ENCODE results near the gene RNF150.

The RNF150 gene

DNA sequence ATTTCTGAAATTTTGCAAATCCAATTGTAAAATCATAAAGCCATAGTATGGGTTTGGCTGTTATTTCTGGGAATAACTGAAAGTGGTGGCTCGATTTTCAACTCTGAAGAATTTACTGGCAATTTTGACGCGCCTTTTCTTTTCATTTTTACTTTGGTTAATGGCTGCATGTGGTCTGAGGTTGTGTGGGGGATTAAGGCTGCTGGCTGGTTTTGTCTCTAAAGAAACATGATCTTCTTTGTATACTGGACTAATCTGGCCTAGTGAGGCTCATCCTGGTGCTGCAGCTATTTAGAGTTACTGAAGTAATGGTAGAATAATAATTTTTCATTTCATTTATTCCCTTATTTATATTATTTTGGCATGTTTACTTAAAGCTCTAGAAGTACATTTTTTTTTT lies 164.0 kb downstream of the RNF150 start:
- DNase-seq = no peak

DNA sequence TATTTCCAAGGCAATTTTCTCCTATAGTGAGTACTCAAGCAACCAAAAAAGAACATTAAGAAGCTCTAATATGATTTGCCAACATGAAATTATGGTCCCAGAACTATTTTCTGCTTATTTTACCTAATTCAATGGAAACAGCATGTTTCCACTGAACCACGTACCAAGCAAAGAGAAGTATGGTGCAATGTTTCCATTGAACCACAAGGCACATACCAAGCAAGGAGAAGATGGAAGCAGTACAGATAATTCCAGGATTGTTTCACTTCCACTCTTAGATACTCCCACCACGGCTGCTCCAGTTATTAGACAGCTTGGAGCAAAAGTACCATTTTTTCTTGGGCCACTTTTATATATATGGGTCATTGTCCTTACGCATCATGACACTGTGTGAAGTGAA lies 164.9 kb downstream of the RNF150 start:
- DNase-seq = no peak

- DNase-seq = no peak
These were observed 169.4 kb downstream of the RNF150 start for GRCh38 chr4:140963883-140964282.

- no peak for DNase-seq
These were observed 177.6 kb downstream of the RNF150 start for GRCh38 chr4:140955641-140956040.

DNA sequence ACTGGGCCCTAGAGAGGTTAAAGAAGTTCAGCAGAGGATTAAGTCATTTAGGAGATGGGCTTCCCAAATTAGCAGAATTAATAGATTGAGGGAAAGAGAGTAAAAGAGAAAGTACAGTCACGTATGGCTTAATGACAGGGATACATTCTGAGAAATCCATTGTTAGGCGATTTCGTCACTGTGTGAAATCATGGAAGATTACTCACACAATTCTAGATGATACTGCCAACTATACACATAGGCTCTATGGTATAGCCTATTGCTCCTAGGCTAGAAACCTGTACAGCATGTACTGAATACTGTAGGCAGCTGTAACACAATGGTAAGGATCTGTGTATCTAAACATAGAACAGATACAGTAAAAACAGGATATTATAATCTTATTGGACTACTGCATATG lies 180.6 kb downstream of the RNF150 start:
- no peak for DNase-seq

- DNase-seq = no peak
These were observed 185.8 kb downstream of the RNF150 start for GRCh38 chr4:140947506-140947905.

GRCh38 chr4:140945106-140945505 lies 188.2 kb downstream of the RNF150 start:
- no peak for DNase-seq

- no peak for DNase-seq
These were observed 188.7 kb downstream of the RNF150 start for GRCh38 chr4:140944572-140944971.

GRCh38 chr4:140944199-140944515 lies 189.1 kb downstream of the RNF150 start:
- DNase-seq = no peak

GRCh38 chr4:140943486-140944198 lies 189.6 kb downstream of the RNF150 start:
- no peak for DNase-seq

GRCh38 chr4:140940589-140940988 lies 192.7 kb downstream of the RNF150 start:
- DNase-seq = no peak

GRCh38 chr4:140937866-140938265 lies 195.4 kb downstream of the RNF150 start:
- DNase-seq = no peak

DNA sequence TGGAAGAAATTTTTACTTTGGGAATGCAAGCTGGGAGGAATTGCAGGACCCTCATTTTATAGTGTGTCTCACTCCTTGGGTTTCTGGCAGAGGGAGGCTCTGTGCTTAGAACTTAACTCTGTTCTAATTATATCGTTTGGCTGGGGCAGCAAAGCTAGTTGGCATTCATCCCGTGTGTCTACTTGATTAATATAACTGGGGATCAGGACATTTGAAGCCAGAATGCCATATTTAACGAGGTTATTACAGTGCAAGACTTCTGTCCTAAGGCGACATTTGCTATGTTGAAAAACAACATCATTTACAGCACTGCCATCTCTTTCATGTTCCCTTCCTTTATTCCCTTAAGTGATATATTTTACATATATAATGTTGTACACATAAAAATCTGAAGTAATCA lies 198.0 kb downstream of the RNF150 start:
- no peak for DNase-seq

DNA sequence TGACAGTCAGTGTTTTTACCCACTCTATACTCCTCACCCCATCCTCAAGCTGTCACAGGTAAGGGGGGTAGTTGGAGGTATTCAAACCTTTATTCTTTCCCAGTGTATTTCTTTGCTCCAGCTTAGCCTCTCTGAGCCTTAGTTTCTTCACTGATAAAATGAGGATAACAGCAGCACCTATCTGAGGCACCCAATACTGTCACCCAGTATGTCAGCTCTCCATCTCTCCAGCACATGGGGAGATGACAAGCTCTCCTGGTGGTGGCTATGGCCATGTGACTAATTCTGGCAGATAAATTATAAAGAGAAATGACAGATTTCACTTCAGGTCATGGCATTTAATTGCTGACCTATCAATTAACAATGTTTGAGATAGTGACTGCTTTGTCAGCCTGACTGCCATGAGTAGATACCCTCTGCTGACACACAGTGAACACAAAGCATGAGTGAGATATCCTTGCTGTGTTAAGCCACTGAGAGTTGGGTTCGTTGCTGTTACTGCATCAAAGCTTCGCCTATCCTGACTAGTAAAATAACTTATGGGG lies 200.7 kb downstream of the RNF150 start:
- DNase-seq = no peak

- DNase-seq = no peak
These were observed 201.4 kb downstream of the RNF150 start for GRCh38 chr4:140931911-140932310.

DNA sequence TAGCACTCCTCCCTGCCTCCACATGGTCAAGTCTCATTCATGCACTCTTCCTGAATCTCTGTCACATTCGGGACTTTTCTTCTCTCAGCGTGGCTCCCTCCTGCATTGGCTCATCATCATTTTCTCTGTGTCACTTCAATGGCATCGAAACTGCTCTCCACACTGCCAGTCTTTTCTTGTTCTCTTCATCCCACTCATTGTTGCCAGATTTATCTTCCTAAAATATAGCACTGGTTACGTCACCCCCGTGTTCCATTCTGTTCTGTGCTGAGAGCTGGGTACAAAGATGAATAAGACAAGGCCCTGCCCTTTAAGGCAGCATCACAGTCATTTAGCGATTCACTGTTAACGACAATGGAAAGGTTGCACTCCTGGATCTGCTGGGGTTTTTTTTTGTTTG lies 202.7 kb downstream of the RNF150 start:
- no peak for DNase-seq

GRCh38 chr4:140930011-140930410 lies 203.3 kb downstream of the RNF150 start:
- no peak for DNase-seq

- no peak for DNase-seq
These were observed 204.4 kb downstream of the RNF150 start for GRCh38 chr4:140928880-140929279.

DNA sequence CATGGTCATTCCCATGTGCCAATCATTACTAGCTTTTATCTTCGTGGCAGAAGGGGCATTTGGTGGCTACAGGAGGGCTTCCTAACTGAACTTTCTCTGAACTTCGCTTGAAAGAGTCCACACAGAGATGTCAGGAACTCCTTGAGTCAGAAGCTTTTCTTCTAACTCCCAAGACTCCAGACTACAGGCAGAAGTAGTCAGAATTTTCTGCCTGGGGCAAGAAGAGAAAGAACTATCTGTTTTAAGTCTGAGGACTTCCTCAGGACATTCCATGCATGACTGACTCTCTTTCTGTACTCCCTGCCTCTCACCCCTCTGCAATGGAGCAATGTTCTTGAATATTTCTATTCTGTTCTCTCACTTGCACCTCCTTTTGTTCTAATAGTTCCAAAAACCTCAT lies 206.6 kb downstream of the RNF150 start:
- no peak for DNase-seq

GRCh38 chr4:140925417-140925816 lies 207.9 kb downstream of the RNF150 start:
- no peak for DNase-seq

DNA sequence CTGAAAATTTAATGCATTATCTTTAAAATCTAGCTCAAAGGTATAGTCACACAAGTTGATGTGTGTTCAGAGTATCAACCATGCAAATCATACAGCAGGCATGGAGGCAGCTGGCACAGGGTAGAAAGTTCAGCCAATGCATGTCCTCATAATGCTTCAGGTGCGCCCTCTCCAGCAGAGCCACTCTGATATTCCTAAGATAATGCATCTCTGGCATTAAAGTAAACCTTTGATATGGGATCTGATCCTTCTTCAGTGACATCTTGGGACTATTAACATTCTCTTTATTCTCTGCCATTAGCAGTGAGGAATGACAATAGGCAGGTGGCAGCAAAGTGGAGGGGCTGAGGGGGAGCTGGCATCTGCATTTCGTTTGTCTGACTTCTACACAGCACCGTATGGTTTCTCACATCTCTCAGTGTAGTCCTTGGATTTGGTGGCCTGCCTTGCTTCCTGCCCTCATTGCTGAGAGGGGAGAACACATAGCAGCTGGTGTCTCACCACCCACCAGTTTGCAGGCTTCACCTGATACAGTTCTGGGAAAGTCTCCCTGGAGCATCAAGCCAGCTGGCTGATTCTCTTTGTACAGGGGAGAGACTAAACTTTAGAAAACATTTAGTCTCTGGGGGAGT lies 208.4 kb downstream of the RNF150 start:
- DNase-seq = no peak

GRCh38 chr4:140906993-140907962 lies 226.0 kb downstream of the RNF150 start:
- no peak for DNase-seq

DNA sequence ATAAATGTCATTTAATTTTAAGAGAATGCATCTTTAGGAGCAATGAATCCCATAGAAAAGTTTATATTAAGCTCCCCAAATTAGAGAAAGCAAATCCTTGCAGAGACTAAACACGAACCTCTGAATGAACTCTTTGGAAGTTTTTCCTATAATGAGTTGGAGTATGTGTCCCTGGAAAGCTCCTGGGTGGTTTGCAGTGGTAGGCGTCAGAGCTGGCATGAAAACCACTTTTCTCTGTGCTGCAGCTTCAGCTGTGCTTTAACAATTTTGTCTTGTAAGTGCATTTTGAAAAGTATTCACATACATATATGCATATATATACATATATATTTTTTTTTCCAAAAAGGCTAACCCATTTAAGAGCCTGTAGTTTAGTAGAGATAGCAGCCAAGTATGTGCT lies 228.4 kb downstream of the RNF150 start:
- no peak for DNase-seq

All from islet precursor cell (in vitro differentiated cells).